ELR (cell line): Measurements from ENCODE around the gene NFKBIA.
"Not testable (repeated sequence)": the region's sequence is repeated elsewhere in the genome, so short reads cannot be mapped to it uniquely, and the experiment has no call there.

Experiments
- DNase-seq: peaks from one replicate; pipeline ENCODE4 v3.0.0-alpha.2; 2015; ENCODE audit warnings: low read depth

NFKBIA gene

DNA sequence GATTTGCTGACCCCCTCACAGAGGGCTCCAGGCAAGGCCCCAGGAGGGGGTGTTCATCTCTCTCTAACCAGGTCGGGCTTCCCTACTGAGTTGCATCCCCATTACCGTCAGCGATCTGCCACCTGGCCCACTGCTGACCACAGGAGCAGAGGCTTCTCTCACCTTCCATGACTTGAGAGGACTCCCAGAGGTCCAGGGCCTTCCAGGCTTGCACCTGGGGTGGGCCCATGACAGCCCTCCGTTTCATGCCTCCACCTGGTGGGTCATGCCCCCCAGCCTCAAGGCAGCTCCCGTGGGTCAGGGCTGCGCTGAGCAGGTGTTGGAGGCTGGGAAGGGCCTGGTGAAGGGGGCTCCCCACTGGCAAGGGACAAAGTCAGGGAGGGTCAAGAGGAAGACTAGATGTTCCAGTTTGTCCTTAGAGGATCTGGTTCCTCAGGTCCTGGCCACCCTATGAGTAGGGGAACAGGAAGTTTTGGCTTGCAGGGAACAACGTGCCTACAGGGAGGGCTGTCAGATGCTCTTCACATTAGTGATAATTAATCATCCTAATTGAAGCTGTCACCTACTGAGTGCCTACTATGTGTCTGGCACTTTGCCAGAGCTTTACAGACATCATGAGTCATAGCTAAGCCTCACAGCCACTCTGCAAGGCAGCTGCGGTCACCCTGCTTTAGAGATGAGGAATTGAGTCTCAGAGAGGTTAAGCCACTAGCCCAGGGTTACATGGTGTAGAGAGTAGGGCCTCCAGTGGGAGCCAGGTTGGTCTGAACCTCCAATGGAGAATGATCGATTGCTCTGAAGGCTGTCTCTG is 13.8 kb downstream of the NFKBIA start:
- peak; percentile 64 for DNase-seq

DNA sequence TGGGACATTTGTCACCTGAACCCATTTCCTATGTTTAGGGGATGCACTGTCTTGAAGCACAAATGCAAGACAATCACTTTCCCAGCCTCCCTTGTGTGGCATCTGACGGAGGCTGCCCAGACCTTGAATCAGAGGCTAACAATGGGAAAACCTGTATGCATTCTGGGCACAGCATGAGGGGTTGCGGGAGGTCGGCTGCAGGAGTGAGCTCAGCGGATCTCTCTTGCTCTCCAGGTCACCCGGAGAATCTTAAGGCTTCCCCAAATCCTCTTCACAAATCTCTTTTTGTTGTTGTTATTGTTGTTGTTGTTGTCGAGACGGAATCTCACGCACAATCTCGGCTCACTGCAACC is 15.3 kb downstream of the NFKBIA start:
- DNase-seq: no peak

DNA sequence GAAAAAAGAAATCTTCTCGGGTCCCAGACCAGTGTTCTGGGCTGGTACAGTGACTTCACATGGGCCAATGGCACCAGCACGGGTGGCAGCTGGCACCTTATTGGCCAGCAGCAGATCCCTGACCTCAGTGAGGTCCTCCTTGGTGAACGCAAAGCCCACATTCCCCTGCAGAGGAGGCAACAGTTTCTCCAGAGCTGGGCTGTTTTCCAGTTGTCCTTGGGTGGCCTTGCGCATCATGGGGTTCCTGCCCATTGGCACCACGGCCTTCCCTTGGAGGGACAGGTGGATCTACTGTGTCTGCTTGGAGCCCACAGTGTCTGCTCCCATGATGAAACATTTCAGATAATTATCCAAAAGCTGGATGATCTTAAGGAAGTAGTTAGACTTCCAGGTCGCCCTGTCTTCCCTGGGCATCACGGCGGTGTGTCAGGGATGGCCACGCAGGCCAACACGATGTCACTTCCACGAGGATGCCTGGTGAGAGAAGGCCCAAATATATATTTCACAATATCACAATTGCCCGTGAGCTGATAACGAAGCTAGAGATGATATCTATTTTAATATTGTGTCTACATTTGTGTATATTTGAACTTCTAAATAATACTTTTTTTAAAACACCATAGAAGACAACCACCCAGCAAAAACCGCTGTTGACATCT is 15.8 kb downstream of the NFKBIA start:
- DNase-seq: no peak

DNA sequence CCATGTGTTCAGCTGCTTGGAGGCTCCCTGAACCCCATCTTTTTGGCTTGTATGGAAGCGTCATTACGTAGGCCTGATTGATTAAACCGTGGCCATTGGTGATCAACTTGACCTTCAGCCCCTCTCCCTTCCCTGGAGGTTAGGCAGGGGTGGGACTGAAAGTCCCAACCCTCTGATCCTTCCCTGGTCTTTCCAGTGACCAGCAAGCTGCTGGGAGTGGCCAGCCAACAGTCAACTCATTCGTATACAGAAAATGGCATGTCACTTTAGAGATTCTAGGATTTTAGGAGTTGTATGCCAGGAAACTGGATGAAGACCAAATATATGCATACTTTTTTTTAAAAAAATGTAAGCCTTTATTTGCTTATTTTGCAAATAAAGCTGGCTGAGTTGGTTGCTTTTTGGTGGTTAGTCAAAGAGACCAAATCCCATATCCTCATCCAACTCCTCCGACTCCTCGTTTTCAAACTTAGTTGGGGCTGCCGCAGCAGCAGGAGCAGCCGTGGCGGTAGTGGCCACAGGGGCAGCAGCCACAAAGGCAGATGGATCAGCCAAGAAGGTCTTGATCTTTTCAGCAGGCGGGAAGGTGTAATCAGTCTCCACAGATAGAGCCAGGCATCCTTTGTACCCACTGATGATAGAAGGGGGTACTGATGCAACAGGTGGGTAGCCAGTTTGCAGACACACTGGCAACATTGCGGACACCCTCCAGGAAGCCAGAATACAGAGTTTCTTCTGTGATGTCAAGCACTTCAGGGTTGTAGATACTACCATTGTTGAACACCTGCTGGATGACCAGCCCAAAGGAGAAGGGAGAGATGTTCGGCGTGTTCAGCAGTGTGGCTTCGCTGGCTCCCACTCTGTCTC is 16.6 kb downstream of the NFKBIA start:
- no peak for DNase-seq

- DNase-seq: no peak
These were observed 17.3 kb downstream of the NFKBIA start for GRCh38 chr14:35387219-35387618.

DNA sequence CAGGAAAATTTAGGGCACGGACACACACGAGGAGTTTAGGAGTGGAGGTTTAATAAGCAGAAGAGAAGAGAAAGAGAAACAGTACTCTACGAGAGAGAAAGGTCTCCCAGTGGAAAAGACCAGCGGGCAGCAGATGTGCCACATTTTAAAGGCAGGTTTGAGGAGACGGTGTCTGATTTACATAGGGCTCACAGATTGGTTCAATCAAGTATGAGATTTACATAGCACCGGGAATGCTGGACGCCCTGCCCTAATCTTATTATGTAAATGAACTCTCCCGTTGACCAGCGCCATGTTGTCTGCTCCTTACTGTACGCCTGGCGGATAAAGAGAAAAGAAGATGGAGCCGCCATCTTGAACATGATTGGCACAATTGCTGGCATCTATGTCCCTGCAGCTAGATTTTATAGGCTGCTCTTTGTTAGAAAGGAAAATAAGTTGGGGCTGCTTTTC is 17.9 kb downstream of the NFKBIA start:
- no peak for DNase-seq

DNA sequence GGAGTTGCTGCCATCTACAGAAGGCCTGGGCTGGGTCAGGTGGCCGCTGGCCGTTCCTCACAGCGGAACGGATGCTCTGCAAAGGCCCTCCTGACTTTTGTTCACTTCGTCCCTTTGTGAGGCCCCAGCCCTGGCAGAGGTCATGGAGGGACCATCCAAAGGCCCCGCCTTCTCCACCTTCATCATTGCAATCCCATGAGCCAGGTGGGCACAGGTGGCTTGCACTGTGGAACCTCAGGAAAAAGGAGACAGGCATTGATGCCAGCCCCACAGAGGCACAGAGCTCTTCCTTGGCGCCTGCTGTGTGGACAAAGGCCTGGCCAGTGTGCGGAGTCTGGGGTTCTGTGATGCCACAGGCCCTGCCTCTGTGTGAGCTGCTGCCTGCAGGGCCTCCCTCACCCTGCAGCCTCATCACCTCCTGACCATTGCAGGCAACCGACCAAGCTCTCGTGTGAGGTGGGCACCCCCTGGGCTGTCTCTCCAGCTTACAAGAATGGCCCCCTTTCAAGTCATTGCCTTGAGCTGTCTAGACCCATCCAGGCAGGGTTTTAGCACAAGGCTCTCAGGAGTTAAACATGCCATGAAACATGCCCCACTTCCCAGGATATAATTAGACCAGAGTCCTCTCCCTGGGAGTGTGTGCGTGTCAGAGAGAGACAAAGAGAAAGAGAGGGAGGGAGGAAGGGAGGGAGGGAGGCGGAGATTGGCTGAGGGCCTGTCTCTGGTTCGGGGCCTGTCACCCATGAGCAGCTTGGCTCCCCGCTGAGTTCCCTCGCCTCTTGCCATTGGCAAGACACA is 19.3 kb downstream of the NFKBIA start:
- DNase-seq: peak; percentile 82

- peak; percentile 92 for DNase-seq
These were observed 20.0 kb downstream of the NFKBIA start for GRCh38 chr14:35384455-35385041.

DNA sequence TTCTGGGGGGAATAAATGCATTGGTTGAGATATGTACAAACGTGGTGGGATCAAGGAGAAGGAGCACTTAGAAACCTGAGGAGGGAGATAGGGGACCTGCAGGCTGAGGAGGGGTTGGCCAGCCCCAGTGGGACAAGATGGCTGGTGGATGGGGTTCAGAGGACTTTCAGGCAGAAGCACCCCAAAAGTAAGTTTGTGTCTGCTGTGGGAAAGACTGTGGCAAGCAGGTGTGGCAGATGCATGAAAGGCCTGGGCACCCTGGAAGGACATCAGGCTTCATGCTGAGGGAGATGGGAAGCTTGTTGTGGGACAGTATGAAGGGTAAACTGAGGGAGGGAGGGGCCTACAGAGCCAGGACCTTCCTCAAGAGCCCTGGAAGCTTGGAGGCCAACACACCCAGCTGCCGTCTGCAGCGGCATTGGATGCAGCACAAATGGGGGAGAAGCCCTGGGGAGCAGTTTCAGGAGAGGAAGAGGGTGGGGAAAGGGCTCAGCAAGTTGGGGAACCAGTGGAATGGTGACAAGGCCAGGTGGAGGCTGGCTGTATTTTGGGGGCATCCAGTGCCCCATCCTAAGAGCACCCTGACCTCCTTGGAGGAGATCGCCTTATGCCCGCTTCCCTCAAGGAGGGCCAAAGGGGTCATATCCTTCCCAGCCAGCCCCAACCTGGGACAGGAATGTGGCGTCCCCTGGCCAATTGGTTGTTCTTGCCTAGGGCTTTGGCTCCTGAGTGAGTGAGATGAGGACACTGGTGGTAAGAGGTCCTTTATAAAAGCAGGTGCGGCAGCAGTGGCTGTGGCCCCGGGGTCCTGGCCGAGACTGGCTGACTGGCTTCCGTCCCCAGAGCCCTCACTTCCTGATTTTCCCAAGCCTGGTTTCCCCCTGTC is 20.7 kb downstream of the NFKBIA start:
- DNase-seq: no peak

DNA sequence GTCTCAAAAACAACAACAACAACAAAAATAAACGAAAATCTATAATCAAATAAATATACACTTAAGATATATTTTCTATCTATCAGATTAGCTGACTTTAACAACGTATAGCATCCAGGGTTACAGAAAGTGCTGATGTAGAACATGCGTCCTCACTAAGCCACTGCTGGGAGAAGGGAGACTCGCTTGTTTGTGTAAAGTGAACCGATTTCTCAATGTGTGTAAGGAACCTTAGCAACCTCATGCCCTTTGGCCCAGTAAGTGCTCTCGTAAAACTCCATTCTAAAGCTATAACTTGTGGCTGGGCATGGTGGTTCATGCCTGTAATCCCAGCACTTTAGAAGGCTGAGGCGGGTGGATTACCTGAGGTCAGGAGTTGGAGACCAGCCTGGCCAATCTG is 23.8 kb downstream of the NFKBIA start:
- DNase-seq: no peak

GRCh38 chr14:35379234-35379933 is 25.2 kb downstream of the NFKBIA start:
- not testable (repeated sequence) for DNase-seq

GRCh38 chr14:35378425-35379233 is 25.9 kb downstream of the NFKBIA start:
- DNase-seq: no peak

DNA sequence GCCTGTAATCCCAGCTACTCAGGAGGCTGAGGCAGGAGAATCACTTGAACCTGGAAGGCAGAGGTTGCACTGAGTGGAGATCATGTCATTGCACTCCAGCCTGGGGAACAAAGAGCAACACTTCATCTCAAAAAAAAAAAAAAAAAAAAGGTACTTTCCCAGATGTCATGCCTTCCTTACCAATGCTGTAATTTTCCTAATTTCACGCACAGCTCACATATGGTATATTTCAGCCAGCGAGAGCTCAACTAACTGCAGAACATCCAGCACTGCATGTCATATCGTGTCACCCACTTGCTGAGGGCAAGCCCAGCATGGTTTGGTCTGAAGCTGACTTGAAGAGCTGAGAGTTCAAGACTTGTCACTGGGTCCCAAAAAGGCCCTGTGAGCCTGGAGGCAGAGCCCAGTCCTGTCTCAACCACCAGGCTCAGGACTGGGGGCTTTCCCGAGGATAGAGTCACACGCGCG is 29.0 kb downstream of the NFKBIA start:
- peak; percentile 29 for DNase-seq

DNA sequence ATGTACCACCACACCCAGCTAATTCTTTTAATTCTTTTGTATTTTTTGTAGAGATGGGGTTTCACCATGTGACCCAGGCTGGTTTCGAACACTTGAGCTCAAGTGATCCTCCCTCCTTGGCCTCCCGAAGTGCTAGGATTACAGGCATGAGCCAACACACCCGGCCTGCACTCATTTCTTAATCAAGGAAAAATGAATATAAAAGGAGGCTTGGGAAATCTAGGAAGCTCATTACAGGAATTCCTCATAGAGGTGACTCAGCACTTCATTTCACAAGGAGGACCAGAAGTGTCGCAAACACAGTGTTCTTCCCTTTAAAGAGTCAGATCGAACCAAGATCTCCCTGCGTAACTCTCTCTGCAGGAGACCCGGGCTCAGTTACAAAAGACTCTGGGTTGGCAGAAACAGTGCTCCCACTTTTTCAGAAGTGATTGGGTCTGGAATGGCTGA is 30.3 kb downstream of the NFKBIA start:
- peak; percentile 96 for DNase-seq

GRCh38 chr14:35373208-35373607 is 31.3 kb downstream of the NFKBIA start:
- not testable (repeated sequence) for DNase-seq

DNA sequence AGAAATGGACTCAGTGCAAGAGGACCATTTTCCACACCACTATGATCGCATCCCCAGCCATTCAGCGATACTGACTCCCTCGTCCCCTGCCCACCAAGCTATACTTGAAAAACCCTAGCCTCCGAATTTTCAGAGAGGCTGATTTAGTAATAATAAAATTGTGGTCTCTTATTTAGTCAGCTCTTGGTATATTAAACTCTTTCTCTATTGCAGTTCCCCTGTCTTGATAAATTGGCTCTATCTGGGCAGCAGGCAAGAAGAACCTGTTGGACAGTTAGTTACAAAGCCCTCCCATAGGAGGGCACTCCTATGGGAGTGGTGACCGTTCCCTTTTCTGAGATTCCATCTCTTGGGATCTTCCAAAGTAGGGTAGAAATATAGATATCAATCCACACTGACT is 33.6 kb downstream of the NFKBIA start:
- DNase-seq: no peak

DNA sequence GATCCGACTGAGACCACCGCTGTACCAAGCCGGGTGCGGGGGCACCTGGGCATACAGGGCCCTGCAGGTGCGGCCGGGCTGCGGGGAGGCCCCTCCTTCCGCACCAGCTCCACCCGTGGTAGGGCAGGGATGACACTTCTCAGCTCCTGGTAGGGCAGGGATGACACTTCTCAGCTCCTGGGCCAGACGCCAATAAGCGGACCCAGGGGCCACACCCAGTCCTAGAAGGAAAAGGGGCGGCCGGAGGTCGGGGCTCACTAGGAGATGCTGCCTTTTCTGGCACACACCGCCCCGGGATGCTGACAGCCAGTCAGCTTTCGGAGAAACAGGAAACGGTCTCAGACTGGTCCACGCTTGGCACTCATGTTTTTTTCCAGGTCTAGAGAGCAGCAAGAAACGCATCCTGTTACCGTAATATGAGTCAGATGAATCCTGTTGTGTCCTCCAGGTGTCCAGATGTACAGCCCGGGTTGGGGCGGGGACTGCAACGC is 34.8 kb downstream of the NFKBIA start:
- DNase-seq: peak; percentile 56

DNA sequence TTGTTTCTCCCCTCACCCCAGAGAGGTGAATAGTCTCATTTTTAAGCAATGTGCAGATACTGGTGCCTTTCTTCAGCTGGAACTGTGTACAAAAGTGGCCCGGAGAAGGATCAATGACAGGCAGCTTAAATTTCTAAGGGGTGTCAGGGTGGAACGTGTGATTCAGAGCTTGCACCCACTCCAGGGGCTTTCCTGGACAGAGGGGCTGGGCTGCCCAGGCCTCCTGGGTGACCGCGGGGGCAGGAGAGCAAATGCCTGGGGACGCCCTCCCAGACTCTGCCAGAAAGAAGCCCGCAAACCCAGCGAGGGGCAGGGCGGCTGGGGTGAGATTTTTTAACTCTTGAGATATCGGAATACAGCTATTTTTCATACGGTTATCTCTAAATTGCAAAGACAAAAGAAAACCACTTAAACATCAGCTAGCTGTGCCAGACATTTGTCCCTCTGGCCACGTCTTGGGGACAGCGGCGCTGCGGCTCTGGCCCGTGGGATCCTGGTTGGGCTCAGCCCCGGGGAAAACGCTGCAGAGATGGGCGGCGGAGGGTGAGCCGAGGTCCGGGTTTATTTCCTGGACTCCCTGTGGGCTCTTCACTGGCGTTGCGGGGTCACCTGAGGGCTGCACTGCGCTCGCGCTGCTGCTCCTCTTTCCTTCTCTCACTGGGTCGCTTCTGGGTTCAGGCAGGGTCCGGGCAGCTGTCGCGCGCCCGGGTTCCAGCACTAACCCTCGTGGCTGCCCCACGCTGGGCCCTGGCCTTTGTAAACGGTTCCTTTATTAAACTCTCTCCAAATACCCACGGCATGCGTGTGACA is 35.8 kb downstream of the NFKBIA start:
- no peak for DNase-seq
